Measurements from ENCODE around the gene NUDCD3. TPM values are rescaled to one million over a fixed set of nuclear protein-coding genes. Genes with fewer than 3 reads are reported as not detected.
"Not testable (repeated sequence)": the region's sequence is repeated elsewhere in the genome, so short reads cannot be mapped to it uniquely, and the experiment has no call there.

The NUDCD3 gene
- total RNA-seq, 1 donor from 2014 or later: 39.3 TPM

- Histone ChIP-seq H3K4me1 (no peaks in the 10 kb centered on the region), H3K36me3 (peaks cover 0 to 13% of the 10 kb centered on the region in 2 donors), H3K4me3 (no peak overlapping the region), H3K9me3 (no peaks in the 10 kb centered on the region), H3K27ac (no peak overlapping the region), H3K27me3 (no peaks in the 10 kb centered on the region)
- TF ChIP-seq CTCF (IDR thresholded peaks at IDR 0.05): no peak
- DNase-seq (ENCODE audit: low spot score in 2 of 2): no peak
- intact Hi-C loops (cut with DNase I): no loop called here
Observed at GRCh38 chr7:44431091-44431608, 59.3 kb downstream of the NUDCD3 start.

- peaks cover 0 to 24% of the 10 kb centered on the region in 2 donors for H3K36me3 ChIP-seq
- DNase-seq (ENCODE audit: low spot score in 2 of 2): no peak
- no peaks in the 10 kb centered on the region for H3K4me1 ChIP-seq
- intact Hi-C loops (cut with DNase I): no loop called here
- H3K27me3 ChIP-seq: no peaks in the 10 kb centered on the region
- no peak overlapping the region for H3K4me3 ChIP-seq
- H3K9me3 ChIP-seq: no peaks in the 10 kb centered on the region
- H3K27ac ChIP-seq: no peak overlapping the region
- no peak for TF ChIP-seq CTCF (IDR thresholded peaks at IDR 0.05)
Observed at GRCh38 chr7:44430054-44430453, 60.4 kb downstream of the NUDCD3 start.

GRCh38 chr7:44424762-44425161, 65.7 kb downstream of the NUDCD3 start:
- H3K27me3 ChIP-seq; intact Hi-C loops (cut with DNase I); H3K27ac ChIP-seq; H3K4me3 ChIP-seq; H3K4me1 ChIP-seq; DNase-seq (ENCODE audit: low spot score in 2 of 2); H3K9me3 ChIP-seq: not testable (repeated sequence)
- H3K36me3 ChIP-seq: peaks cover 0 to 27% of the 10 kb centered on the region in 2 donors

GRCh38 chr7:44416941-44417340, 73.5 kb downstream of the NUDCD3 start:
- intact Hi-C loops (cut with DNase I): no loop called here
- H3K27ac ChIP-seq: no peak overlapping the region
- TF ChIP-seq CTCF (IDR thresholded peaks at IDR 0.05): no peak
- H3K4me3 ChIP-seq: no peak overlapping the region
- H3K4me1 ChIP-seq: no peaks in the 10 kb centered on the region
- no peaks in the 10 kb centered on the region for H3K27me3 ChIP-seq
- DNase-seq (ENCODE audit: low spot score in 2 of 2): no peak
- H3K9me3 ChIP-seq: no peaks in the 10 kb centered on the region
- H3K36me3 ChIP-seq: peaks cover 9 to 15% of the 10 kb centered on the region in 2 donors

- no peak for DNase-seq (ENCODE audit: low spot score in 2 of 2)
- no peak for TF ChIP-seq CTCF (IDR thresholded peaks at IDR 0.05)
Observed at GRCh38 chr7:44415510-44415909, 74.9 kb downstream of the NUDCD3 start.

GRCh38 chr7:44415047-44415446, 75.4 kb downstream of the NUDCD3 start:
- DNase-seq (ENCODE audit: low spot score in 2 of 2): no peak
- Histone ChIP-seq H3K27me3 (no peaks in the 10 kb centered on the region), H3K4me3 (no peak overlapping the region), H3K27ac (no peak overlapping the region), H3K9me3 (no peaks in the 10 kb centered on the region), H3K4me1 (no peaks in the 10 kb centered on the region), H3K36me3 (peaks cover 9 to 21% of the 10 kb centered on the region in 2 donors)
- intact Hi-C loops (cut with DNase I): no loop called here
- no peak for TF ChIP-seq CTCF (IDR thresholded peaks at IDR 0.05)

More at GRCh38 chr7:44415510-44415909, 74.9 kb downstream of the NUDCD3 start:
- H3K4me3 ChIP-seq: no peak overlapping the region
- no peaks in the 10 kb centered on the region for H3K9me3 ChIP-seq
- no peaks in the 10 kb centered on the region for H3K4me1 ChIP-seq
- H3K27ac ChIP-seq: no peak overlapping the region
- H3K36me3 ChIP-seq: peaks cover 9 to 21% of the 10 kb centered on the region in 2 donors
- H3K27me3 ChIP-seq: no peaks in the 10 kb centered on the region
- intact Hi-C loops (cut with DNase I): no loop called here

Measured in ascending aorta (tissue), 2 donors.